LNCaP clone FGC (cell line): ENCODE data around the gene RANBP2.

Source experiments
- DNase-seq: peaks from one replicate; pipeline ENCODE4 v3.0.0-alpha.2; 2011; ENCODE audit warnings: low read depth
- H3K4me3 ChIP-seq: 2 replicates; pipeline ENCODE4 v1.5.1; 2011; ENCODE audit warnings: mild to moderate bottlenecking, low read depth, low read length, control low read depth
- TF ChIP-seq, protein P1 (sequence below): IDR thresholded peaks from 2 replicates; pipeline ENCODE4 v1.5.1; 2012; ENCODE audit warnings: mild to moderate bottlenecking; ENCODE audit not compliant: control insufficient read depth, insufficient read depth; ENCODE audit errors: extremely low read depth

Gene RANBP2

DNA sequence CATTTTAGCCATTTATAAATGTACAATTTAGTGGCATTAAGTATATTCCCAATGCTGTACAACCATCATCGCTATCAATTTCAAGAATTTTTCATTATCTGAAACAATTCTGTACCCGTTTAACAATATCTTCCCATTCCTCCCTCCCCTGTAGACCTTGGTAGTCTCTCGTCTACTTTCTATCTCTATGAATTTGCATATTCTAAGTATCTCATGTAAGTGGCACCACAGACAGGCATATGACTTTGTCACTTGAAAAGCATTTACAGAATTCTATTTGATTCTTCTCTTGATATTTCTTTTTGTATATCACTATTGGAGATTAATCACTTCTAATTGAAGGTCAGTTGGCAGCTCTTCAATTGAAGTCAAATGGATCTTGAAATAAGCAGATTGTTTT lies 115.3 kb downstream of the RANBP2 start:
- no peak for DNase-seq
- TF ChIP-seq, protein P1, sequence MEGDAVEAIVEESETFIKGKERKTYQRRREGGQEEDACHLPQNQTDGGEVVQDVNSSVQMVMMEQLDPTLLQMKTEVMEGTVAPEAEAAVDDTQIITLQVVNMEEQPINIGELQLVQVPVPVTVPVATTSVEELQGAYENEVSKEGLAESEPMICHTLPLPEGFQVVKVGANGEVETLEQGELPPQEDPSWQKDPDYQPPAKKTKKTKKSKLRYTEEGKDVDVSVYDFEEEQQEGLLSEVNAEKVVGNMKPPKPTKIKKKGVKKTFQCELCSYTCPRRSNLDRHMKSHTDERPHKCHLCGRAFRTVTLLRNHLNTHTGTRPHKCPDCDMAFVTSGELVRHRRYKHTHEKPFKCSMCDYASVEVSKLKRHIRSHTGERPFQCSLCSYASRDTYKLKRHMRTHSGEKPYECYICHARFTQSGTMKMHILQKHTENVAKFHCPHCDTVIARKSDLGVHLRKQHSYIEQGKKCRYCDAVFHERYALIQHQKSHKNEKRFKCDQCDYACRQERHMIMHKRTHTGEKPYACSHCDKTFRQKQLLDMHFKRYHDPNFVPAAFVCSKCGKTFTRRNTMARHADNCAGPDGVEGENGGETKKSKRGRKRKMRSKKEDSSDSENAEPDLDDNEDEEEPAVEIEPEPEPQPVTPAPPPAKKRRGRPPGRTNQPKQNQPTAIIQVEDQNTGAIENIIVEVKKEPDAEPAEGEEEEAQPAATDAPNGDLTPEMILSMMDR: no peak
- no peak overlapping the region for H3K4me3 ChIP-seq

DNA sequence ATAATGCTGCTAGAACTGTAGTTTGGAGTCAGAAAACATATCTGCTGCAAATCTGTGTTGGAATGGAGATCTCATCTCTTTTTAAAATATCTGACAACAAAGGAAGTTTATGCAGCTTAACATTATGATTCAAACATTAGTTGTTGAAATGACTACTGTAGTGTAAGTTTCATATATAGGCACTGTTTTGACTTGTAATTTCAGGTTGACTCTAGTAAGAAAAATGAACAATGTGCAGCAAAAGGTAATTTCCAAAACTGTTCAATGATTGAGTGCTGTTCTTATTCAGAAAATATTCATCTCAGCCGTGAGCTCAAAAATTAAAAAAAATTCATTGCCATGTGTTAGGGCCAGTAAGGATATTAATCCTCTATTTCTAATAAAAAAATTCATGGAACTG lies 115.8 kb downstream of the RANBP2 start:
- no peak overlapping the region for H3K4me3 ChIP-seq
- TF ChIP-seq, protein P1: no peak
- DNase-seq: no peak
